GM20431 (cell line): ENCODE results near the gene DRAM1.

Source experiments
- in situ Hi-C: fragments of 300-500 bp; cut with MseI, MboI; formaldehyde crosslinking; loops from one replicate; pipeline ENCODE4 v1.15.0; 2020; ENCODE audit warnings: low sequenced_read_pairs; ENCODE audit not compliant: unreplicated experiment

Gene DRAM1

DNA sequence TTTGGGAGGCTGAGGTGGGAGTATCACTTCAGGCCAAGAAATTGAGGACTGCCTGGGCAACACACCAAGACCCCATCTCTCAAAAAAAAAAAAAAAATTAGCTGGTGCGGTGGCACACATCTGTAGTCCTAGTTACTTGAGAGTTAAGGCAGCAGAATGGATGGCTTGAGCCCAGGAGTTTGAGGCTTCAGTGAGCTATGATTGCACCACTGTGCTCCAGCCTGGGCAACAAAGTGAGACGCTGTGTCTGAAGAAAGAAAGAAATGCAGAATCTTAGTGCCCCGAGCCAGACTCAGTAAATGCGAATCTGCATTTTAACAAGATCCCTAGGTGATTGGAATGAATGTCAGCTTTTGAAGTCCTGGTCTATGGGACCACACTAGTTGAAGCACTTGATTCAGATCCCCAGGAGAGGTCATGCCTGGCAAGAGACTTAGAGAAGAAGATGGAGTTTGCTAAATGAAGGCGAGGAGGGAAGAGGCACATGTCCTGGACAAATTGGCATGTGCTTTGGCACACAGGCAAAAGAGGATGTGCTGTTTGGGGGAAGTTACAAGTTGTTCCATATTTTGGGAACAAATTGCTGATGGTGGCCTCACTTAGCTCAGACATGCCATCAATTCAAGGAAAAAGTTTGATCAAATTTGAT is 56.6 kb downstream of the DRAM1 start:
- in situ Hi-C loops, result loop anchor here (25.0 kb wide), 2 partner anchors 553 to 828 kb away; partner anchors contain the start of gene IGF1

DNA sequence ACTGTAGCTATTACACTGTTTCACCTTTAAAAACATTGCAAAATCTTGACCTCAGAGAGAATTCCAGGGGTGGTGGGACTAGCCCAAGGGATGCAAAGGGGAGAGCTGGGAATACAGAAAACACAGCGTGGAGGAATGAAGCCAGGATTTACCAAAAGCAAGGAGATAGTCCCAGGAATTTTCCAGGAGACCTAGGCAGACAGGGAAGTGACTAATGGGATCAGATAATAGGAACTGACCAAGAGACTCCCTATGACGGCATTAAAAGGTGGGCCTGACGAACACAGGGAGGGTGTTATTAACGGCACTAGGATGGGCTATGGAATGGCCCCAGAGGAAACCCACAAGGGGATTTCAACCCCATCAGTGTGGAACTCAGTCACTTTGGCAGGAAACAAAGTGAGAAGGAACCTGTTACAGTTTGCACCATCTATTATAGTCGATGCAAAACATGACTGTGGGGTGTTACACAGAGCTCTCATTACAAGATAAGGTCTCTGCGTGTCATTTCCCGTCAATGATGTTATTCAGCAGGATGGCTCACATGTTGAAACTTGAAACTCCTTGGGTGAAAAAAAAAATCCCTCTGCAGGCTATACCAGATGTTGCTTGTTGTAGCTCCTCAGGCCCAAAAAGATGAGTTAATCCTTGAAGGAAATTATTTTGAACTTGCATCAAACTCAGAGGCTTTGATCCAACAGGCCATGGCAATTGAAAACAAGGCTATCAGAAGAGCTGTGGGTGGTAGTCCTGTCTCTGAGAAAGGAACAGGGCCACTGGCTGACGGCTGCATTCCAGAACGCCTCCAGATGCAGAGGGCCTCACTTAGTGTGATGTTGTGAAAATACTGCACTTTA is 58.7 kb downstream of the DRAM1 start:
- in situ Hi-C loops, result loop anchor here (25.0 kb wide), 2 partner anchors 551 to 826 kb away; partner anchors contain the start of gene IGF1

DNA sequence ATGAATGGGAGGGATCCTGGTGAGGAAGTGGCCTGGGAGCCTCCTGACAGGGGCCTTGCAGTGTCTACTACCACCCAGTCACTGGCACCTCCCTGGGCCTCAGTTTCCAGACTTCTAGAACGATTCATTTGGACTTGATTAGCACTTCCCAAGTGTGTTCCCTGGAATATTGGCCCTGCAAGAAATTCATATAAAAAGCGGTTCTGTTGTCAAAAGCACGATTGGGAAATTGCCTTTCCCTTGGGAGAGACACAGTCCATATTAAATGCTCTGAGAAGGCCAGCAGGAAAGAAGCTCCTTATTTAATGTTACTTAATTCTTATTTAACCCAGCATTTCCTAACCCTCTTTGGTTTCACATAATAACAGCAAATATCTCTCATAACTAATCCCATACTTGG is 61.9 kb downstream of the DRAM1 start:
- in situ Hi-C loops, result loop anchor here (25.0 kb wide), 2 partner anchors 548 to 823 kb away; partner anchors contain the start of gene IGF1

DNA sequence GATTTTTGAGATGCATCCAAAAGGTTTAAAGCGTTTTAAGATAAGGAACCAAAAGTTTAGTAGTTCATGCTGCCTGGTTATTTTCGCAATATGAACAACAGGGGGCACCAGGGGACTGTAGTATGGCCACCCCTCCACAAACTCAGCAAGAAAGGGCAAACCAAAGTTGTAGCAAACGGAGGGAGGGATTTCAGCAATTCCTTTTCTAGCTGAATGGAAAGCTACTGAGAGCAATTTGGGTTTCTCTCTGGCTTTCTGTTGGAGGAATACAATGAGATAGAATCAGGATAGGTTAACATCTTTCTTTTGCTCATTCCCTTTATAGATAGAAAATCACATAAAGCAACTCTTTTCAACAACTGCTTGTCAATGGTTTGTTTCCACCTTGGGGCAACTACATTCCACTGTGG is 62.5 kb downstream of the DRAM1 start:
- in situ Hi-C loops, result loop anchor here (25.0 kb wide), 2 partner anchors 547 to 822 kb away; partner anchors contain the start of gene IGF1

DNA sequence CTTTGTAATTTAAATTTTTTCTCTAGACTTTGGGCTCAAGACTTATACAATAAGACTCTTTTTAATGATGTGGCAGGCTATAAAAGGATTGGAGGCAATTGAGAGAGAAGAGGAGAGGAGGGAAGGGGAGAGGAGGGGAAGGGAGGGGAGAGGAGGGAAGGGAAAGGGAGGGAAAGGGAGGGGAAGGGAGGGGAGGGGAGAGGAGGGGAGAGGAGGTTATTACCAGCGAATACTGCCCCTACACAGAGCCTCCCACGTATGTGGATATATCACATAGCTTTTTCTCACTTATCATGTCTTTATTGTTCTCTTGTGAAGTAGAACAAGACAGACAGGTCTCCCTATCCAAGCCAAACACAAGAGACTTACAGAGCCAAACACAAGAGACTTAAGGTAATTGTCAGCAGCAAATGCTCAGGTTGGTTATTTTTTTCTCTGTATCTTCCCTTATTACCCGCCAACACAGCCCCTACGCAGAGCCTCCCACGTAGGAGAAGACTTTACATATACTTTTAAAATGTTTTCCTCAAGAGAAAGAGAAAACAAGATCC is 63.1 kb downstream of the DRAM1 start:
- in situ Hi-C loops, result loop anchor here (25.0 kb wide), 2 partner anchors 547 to 822 kb away; partner anchors contain the start of gene IGF1

DNA sequence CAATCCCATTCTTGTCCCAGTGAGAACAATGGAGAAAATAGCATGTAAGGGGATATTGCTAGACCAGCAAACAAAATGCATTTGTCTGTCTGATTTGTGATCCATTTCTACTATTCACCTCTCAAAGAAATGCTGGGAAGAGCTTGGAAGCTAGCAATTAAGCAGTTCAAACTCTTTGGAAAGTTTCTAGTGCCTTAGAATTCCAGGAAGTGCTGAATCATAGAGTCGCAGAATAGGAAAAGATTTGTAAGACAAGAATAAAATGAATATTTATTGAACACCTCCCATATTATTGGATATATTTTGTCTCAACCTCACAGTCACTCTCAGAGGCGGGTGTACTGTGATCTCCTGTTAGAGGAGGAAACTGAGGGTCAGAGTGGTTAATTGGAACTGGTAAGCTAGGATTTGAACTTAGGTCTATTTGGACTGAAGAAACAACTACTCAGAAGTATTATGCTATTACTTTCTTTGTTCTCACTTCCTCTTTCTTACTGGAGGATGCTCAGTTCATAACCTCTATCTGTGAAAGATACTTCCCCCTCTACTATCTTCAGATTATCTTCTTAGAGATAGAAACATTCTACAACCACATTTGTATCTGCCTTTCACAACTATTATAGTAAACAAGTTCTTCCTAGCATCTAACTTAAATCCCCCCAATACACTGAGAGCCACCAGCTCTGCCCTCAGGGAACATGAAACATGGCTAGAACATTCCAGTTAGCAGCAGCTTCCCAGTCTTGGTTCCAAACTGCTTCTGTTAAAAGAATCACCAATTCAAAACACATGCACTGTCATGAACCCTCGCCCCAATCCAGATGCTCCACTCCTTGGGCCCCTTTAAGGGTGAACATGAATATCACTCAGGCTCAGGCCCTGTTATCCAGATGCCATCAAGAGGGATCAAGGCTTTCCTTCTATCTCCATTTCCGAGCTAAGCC is 64.2 kb downstream of the DRAM1 start:
- in situ Hi-C loops, result loop anchor here (25.0 kb wide), 2 partner anchors 546 to 821 kb away; partner anchors contain the start of gene IGF1

DNA sequence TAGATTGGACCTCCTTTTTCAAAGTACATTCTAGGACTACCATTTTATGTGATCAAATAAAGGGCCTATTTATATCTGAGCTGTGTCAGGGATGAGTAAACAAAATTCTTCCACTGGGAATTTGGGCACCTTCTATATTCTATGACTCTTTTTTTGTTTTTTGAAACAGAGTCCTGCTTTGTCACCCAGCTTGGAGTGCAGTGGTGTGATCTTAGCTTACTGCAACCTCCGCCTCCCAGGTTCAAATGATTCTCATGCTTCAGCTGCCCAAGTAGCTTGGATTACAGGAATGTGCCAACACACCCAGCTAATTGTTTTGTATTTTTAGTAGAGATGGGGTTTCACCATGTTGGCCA is 64.8 kb downstream of the DRAM1 start:
- in situ Hi-C loops, result loop anchor here (25.0 kb wide), 2 partner anchors 545 to 820 kb away; partner anchors contain the start of gene IGF1

DNA sequence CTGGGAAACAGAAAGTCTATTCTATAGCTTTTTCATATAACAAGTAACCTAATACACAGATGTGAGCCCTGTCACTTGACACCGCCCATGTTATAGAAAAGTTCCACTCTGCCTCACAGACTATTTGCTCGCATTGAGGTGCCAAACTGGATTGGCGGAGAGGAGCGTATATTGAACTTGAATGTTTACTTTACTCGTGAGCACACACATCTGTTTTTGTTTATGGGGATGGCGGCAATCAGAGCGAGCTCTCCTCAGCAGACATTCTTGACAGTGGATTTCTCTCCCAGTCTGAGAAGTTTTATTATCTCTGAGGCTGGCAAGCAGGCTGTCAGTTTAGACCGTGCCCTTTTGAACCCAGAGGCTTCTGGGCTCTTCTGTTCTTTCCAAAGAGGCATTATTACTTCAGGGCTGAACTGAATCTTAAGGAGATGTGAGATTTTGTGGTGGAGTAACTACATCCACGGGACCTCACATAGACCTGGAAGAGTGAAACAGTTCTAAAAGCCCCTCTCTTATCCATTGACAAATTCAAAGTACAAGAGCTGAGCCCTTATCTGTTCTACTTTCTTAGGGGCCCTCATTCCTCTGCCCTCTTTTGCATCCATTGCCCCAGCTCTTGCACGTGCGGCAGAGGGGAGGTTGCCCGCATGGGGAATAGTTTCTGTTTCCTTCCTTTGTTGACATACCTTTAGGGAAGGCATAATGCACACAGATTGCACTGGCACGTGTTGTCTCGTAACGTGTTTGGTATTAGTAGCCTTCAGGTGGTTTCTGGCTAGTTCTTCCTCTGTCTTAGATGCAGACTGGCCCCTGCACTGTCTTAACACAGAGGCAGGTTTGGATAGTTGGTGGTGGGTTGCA is 68.2 kb downstream of the DRAM1 start:
- in situ Hi-C loops, result loop anchor here (25.0 kb wide), 2 partner anchors 542 to 817 kb away; partner anchors contain the start of gene IGF1

DNA sequence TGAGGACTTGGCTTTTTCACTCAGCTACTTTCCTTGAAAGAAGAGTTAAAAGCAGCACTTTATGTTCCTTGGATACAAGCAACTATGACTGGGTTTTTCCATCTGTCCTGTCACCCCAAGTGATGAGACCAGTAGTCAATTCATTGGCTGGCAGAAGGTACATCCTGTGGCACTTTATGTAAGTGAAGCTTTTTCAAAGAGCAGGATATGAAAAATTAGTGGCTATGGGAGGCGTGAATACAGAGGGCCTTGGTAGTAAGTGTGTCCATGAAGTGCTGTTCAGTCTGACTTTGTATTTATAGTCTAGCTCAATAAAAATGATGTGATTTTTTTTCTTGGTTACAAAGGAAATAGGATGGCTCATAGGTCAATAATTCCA is 68.8 kb downstream of the DRAM1 start:
- in situ Hi-C loops, result loop anchor here (25.0 kb wide), 2 partner anchors 541 to 816 kb away; partner anchors contain the start of gene IGF1

DNA sequence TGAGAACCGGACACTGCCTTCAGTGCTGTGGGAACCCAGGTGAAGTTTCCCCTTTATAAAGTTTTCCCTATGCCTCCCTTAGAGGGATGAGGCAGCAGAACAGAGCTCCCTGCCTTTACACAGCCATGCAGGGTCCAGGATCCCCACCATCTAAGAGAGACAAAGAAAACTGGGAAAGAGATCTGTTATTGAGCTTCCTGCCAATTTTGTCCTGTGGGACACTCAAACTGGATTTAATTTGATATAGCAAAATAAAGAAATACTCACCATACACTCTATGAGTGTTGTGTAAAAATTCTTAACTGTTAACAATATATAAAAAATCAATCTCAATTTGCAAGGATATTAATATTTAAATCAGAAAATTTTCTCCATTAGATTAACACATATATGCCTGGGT is 69.9 kb downstream of the DRAM1 start:
- in situ Hi-C loops, result loop anchor here (25.0 kb wide), 2 partner anchors 540 to 815 kb away; partner anchors contain the start of gene IGF1

DNA sequence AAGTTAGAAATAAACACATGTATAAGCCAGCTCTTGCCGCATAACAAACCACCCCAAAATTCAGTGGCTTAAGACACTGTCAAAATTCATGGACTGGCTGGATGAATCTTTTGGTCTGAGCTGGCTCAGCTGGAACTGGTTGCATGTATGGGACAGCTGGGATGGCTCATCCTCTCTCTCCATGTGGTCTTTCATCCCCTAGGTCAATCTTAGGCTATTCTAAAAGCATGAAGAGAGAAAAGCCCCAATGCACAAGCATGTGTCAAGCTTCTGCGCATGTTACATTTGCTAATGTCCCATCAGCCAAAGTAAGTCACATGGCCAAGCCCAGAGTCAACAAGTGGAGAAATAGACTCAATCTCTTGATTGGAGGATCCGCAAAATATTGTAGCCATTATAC is 71.0 kb downstream of the DRAM1 start:
- in situ Hi-C loops, result loop anchor here (25.0 kb wide), 2 partner anchors 539 to 814 kb away; partner anchors contain the start of gene IGF1

DNA sequence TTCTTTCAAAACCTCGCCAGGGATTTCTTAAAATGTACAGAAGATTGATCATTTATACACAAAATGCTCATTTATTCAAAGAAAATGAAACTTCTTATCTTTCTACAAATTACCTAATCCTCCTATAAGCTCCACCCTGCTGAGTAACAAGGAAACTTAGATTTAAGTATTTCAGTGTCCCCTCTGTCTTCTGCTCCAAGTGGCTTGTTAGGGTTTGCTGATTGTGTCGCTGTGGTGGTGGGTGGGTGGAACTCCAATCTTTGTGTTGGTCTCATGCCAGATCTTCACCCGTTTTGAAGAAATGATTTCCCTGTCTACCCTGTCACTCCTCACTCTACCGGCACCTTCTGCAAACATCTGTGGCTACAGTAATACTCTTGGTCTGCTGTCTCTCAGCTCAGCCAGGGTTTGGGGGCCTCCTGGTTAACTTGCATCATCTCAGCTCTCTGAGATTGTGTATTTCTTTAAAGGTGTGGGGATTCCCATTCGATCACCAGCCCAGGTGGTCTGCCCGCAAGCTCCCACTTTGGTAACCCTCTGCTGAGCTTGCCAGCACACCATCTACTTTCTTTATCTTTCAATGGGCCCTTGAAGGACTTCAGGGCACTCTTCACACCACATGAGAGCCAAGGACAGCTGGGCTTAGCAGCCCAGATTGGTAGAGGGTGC is 73.8 kb downstream of the DRAM1 start:
- in situ Hi-C loops, result no loop called here

DNA sequence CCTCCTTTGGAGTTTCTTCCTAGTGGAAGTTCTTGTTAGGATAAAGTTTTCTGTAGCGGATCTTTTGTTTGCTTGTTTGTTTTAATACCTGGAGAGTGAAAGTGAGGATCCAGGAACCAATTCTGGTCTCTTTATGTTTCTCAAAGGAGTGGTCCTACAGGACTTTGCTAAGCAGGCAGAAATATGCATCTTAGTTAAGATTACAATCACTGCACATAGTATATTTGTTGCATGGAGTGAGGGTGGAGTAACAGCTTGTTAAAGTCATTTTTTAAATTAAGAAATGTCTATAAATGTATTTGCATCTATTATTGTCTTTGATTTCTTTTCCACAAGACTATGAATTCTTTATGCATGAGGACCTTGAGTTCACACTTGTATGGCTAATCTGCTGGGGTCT is 76.7 kb downstream of the DRAM1 start:
- in situ Hi-C loops, result no loop called here

DNA sequence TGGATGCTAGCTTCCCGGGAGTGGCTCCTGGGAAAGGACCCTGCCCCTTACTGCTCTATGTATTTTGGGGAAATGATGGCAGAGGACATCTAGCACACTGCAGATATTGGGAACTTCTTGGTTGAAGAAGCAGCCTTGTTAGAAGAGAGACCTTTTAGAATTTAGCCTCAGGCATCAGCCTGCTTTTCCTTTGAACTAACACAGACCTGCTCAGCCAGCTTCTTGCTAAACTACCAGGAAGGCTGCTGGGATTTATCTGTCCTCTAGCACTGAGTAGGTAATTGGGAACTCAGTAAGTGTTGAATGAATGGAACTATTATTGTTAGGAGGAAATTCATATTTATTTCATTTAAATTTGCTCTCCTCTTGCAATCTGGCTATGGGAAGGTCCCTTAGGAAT is 77.3 kb downstream of the DRAM1 start:
- in situ Hi-C loops, result no loop called here

DNA sequence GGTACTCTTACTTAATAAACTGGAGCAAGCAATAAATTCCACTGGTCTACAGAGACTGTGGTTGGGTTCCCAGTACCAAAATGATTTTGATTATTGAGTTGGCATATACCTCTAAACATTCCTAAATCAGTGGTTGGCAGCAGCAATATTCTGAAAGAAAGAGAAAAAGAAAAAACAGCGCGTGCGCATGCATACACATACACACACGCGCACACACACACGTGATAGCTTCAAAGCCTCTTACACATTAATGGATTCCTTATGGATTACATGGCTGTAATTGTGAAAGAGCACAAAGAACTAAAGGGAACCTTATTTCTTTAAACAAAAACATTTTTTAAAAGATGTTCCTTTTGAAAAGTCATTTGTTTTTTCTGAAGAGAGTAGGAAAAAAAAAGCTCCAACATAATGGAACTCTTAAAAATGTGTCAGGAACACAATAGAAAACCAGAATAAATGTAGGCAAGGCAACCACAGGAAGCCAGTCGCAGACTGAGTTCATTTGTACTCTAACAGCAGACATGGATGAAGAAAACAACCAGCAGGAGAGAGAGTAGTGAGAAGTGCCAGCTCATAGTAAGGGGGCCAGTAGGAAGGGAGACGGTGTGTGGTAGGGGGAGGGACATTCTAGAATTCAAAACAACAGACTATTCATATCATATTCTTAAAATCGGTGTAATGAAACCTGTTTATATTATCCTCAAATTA is 80.0 kb downstream of the DRAM1 start:
- in situ Hi-C loops, result no loop called here

DNA sequence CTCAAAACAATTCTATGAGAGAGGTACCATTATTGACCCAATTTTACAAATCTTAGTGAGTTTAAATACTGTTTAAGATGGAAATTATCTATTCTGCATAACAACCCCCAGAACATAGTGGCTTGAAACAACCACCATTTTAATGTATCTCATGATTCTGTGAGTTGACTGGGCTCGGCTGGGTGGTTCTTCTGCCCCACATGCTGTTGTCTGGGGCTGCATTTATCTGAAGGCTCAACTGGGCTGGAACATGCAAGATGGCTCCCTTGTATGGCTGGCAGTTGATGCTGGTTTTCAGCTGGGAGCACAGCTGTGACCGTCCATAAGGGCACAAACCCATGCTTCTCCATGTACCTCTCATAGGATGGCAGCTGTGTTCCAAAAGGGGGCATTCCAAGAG is 82.2 kb downstream of the DRAM1 start:
- in situ Hi-C loops, result no loop called here

DNA sequence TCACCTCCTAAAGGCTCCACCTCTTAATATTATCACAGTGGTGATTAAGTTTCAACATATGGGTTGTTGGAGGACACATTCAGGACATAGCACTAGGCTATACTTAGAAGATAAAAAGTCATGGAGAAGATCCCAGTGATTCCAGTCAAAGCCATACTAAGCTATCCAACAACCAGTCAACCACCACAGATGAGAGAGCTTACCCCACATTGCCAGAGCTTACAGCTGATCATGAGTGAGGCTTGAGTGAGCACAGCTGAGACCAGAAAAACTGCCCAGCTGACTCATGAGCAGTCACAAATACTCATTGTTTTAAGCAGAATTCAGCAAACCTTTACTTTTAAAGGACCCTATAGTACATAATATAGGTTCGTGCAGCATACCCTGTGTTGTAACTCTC is 85.1 kb downstream of the DRAM1 start:
- in situ Hi-C loops, result no loop called here
